Stimulated activated naive B cell treated with anti-CD40 and anti-IgM and Interleukin-4, amounts not matched to agents 10 μg/mL and 1 μg/mL and 100 μg/mL, for 72 hours (primary cell): ENCODE results near the gene GLP2R.

Experiments used
- ATAC-seq, 2 donors: fragments of 150-1000 bp; cut with Tn5 transposase; replicated peaks; 2 replicates each; pipeline ENCODE4 v1.10.0; 2021; ENCODE audit warnings: moderate library complexity in 1 of 2
- DNase-seq: peaks from one replicate; pipeline ENCODE4 v3.0.0; 2021
- H3K27ac Mint-ChIP-seq: one replicate; pipeline ENCODE4 v1.8.0; 2022; ENCODE audit warnings: mild to moderate bottlenecking, mixed read lengths
- H3K27me3 Mint-ChIP-seq, 2 donors: one replicate each; pipeline ENCODE4 v1.8.0; 2022; ENCODE audit warnings: mixed read lengths in 2 of 2
- H3K36me3 Mint-ChIP-seq, 2 donors: one replicate each; pipeline ENCODE4 v1.8.0; 2022; ENCODE audit warnings: mixed read lengths in 2 of 2, mild to moderate bottlenecking in 1 of 2
- H3K4me1 Mint-ChIP-seq, 2 donors: one replicate each; pipeline ENCODE4 v1.8.0; 2022; ENCODE audit warnings: mixed read lengths in 2 of 2, mild to moderate bottlenecking in 1 of 2
- H3K4me3 Mint-ChIP-seq, 2 donors: one replicate each; pipeline ENCODE4 v1.8.0; 2022; ENCODE audit warnings: mild to moderate bottlenecking in 2 of 2, mixed read lengths in 2 of 2, moderate library complexity in 1 of 2
- H3K9me3 Mint-ChIP-seq, 2 donors: one replicate each; pipeline ENCODE4 v1.8.0; 2022; ENCODE audit warnings: mixed read lengths in 2 of 2, mild to moderate bottlenecking in 1 of 2

GLP2R gene

DNA sequence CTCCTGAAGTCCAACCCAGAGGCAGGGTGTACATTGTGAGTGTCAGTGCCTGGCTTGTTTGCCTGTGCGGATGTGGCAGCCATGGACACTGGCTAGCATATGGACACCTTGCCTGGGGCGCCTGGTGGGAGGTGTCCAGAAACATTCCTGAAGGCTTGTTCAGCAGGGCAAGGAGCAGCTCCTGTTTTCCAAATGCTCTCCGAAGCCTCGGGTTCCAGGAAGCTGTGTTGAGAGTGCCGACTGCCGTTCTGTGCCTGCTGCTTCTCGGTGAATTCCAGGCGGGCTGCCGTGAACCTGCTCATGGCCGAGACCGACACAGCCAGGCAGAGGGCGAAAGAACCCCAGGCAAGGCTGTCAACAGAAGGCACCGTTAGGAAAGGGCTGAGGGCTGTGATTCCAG lies 23.4 kb upstream of the GLP2R start:
- no peak for ATAC-seq
- Mint-ChIP-seq H3K4me1 (no peaks in the 10 kb centered on the region), H3K9me3 (peaks cover 3% of the 10 kb centered on the region in 2 donors), H3K27ac (no peak overlapping the region), H3K36me3 (no peaks in the 10 kb centered on the region), H3K27me3 (peaks cover 16 to 21% of the 10 kb centered on the region in 2 donors), H3K4me3 (no peak overlapping the region)
- DNase-seq, result no peak

DNA sequence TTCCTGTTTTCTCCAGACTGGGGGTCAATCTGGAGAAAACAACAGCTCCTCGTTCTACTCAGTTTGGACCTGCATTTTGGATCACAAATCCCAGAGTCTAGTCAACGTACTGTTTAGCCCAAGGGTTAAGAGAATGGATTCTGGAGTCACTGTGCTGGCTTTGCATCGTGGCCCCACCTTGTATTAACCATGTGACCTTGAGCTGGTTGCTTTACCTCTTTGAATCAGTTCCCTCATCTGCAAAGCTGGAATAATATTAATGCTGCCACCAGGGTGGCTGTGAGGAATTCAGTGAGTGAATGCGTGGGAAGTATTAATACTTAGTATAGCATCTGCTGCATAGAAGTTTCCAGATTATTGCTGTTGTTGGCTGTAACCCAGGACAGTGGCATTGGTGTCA lies 23.0 kb upstream of the GLP2R start:
- ATAC-seq, result no peak
- DNase-seq, result no peak
- H3K4me1 Mint-ChIP-seq, result no peaks in the 10 kb centered on the region
- peaks cover 15 to 17% of the 10 kb centered on the region in 2 donors for H3K27me3 Mint-ChIP-seq
- H3K36me3 Mint-ChIP-seq, result no peaks in the 10 kb centered on the region
- peaks cover 3% of the 10 kb centered on the region in 2 donors for H3K9me3 Mint-ChIP-seq
- H3K27ac Mint-ChIP-seq, result no peak overlapping the region
- H3K4me3 Mint-ChIP-seq, result no peak overlapping the region

DNA sequence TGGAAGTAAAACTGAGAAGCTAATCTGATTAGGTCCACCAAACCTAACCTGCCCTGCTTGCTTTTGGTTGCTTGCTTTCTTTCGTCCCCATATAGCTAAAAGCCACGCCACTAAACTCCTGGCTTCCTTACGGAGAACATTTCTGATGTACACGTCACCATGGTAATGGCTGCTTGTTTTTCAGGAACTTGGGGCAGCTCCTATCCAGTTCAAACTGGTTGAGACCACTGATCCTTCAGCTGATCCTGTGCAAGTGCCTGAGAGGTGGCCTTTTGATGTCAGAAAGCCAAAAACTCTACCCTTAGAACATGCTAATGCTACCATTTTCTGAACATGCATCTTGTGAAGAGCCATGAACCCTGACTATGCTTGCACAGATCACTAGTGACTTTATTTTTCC lies 20.0 kb upstream of the GLP2R start:
- no peak for DNase-seq
- Mint-ChIP-seq H3K9me3 (peaks cover 3% of the 10 kb centered on the region in 2 donors), H3K4me3 (no peak overlapping the region), H3K27me3 (peaks cover 4 to 5% of the 10 kb centered on the region in 2 donors), H3K36me3 (no peaks in the 10 kb centered on the region), H3K4me1 (no peaks in the 10 kb centered on the region), H3K27ac (no peak overlapping the region)
- no peak for ATAC-seq

DNA sequence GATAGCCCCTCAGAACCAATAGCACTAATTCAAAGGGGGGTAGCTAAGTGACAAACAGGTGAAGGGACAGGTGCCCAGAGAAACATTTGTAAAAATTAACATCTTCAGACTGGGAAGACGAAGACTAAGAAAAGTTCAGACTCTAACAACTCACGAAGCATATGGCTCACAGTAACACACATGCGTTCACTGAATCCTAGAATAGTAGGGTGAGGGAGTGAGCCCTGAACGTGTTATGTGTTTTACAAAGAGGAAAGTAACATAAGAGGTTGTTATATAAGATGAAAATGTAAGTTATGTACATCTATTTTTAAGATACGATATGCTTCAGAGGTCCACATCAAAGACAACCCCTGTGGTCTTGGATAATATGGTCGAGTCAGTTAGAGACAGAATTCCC lies 19.0 kb upstream of the GLP2R start:
- no peak overlapping the region for H3K27ac Mint-ChIP-seq
- no peak for DNase-seq
- H3K9me3 Mint-ChIP-seq, result peaks cover 3% of the 10 kb centered on the region in 2 donors
- H3K27me3 Mint-ChIP-seq, result peaks cover 4 to 5% of the 10 kb centered on the region in 2 donors
- no peak for ATAC-seq
- no peak overlapping the region for H3K4me3 Mint-ChIP-seq
- no peaks in the 10 kb centered on the region for H3K4me1 Mint-ChIP-seq
- no peaks in the 10 kb centered on the region for H3K36me3 Mint-ChIP-seq

DNA sequence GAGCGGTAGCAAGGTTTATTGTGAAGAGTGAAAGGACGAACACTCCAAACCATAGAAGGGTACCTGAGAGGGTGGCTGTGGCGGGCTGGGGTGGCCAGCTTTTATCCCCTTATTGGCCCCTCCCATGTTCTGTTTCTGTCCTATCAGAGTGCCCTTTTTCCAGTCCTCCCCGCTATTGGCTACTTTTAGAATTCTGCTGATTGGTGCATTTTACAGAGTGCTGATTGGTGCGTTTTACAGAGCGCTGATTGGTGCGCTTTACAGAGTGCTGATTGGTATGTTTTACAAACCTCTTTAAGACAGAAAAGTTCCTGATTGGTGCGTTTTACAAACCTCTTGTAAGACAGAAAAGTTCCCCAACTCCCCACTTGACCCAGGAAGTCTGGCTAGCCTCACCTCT lies 16.3 kb upstream of the GLP2R start:
- no peaks in the 10 kb centered on the region for H3K4me1 Mint-ChIP-seq
- H3K27ac Mint-ChIP-seq, result no peak overlapping the region
- no peak for DNase-seq
- ATAC-seq, result no peak
- peaks cover 3 to 4% of the 10 kb centered on the region in 2 donors for H3K9me3 Mint-ChIP-seq
- no peaks in the 10 kb centered on the region for H3K36me3 Mint-ChIP-seq
- H3K4me3 Mint-ChIP-seq, result no peak overlapping the region
- peaks cover 0 to 4% of the 10 kb centered on the region in 2 donors for H3K27me3 Mint-ChIP-seq

DNA sequence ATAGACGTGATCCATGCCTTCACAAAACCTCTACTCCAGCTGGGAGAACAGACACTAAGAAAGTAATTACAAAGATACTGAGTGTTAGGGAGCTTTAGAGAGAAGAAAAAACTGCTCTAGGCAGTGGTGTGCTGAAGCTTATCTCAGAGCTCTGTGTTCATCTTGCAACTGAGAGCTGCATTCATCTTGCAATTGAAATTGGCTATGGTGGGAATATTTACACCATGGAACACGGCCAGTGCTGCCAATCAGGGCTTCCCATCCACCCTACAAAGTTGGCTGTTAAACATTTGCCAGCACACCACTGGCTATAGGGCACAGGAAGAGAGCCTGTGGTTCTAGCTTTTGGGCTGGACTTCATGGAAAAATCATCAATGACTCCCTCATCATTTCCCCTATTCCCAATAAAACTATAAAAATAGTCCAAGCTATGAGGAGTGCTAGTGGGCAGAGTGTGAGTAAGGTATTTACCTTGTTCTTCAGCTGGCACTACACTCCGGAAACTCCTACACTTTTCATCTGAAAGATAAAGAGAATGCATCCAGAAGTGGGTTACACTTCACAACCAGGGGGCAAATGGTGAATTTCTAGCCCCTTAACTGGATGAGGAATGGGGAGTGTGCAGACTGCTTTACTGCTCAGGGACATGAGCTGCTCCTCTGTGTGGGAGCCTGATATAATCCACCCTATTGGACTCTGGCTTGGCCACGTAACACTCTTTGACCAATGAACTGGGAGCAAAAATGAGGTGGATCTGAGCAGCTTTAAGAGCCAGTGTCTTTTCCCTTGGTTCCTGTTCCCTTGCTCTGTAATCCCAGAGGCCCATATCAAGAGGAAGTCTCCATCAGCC lies 15.4 kb upstream of the GLP2R start:
- Mint-ChIP-seq H3K27me3 (peaks cover 0 to 4% of the 10 kb centered on the region in 2 donors), H3K27ac (no peak overlapping the region), H3K4me1 (no peaks in the 10 kb centered on the region), H3K9me3 (peaks cover 0 to 1% of the 10 kb centered on the region in 2 donors), H3K36me3 (no peaks in the 10 kb centered on the region), H3K4me3 (no peak overlapping the region)
- no peak for DNase-seq
- ATAC-seq, result no peak

DNA sequence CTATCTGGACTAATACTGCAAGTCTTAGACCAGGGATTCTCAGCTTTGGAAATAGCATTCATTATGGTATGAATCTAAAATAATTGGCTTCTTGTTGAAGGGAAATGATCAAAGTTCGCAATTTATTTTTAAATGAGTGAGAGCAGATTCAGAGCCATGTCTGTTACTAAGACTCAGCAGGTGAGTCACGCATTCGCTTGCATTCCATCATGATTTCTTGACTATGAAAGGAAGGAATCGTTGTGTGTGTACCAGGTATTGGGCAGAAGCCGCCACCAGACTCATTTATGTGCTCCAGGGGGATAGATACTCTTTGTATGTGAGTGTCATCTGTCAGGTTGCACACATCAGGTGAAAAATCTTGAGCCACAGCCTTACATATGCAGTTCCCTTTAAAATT lies 14.6 kb upstream of the GLP2R start:
- ATAC-seq, result no peak
- Mint-ChIP-seq H3K36me3 (no peaks in the 10 kb centered on the region), H3K27me3 (peaks cover 0 to 4% of the 10 kb centered on the region in 2 donors), H3K4me3 (no peak overlapping the region), H3K4me1 (no peaks in the 10 kb centered on the region), H3K27ac (no peak overlapping the region), H3K9me3 (peaks cover under 1 to 1% of the 10 kb centered on the region in 2 donors)
- DNase-seq, result no peak

DNA sequence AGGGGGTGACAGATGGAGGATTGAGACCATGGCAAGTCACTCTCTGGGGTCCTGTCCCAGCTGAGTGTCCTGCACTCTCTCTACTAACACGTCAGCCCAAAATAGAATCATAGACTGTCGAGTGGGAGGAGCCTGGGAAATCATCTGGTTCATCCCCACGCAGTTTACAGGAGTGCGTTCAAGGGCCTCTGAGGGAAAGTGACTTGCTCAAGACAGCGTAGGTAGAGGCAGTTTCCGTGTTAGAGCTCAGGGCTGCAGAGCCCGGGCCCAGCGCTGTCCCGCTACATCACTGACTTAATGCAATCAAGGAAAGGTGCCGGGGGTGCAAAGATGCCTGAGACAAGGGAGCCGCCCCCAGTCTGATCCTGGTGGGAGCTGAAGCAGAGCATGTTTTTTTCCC lies 14.2 kb upstream of the GLP2R start:
- H3K27ac Mint-ChIP-seq, result no peak overlapping the region
- H3K9me3 Mint-ChIP-seq, result peaks cover 5 to 6% of the 10 kb centered on the region in 2 donors
- H3K4me1 Mint-ChIP-seq, result peaks cover 0 to 4% of the 10 kb centered on the region in 2 donors

DNA sequence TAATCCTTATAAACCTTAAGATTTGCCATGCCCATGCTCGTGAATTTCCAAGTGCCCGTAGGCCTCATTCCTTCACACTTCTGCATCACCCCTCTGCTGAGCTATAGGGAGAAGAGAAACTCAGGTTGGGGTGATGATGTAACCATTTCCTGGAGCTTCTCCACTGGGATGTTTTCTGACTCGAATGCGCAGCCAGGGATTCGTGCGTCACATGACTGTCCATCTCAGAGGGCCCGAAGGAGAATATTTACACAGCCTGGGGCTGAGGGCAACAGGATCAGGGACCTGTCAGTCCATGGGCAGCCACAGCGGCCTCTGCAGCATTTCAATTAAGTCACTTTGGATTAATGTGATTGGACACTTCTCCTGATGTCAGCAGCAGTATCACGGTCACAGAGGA lies 12.6 kb upstream of the GLP2R start:
- Mint-ChIP-seq H3K27me3 (no peaks in the 10 kb centered on the region), H3K4me1 (peaks cover 0 to 6% of the 10 kb centered on the region in 2 donors), H3K9me3 (peaks cover 6% of the 10 kb centered on the region in 2 donors), H3K36me3 (no peaks in the 10 kb centered on the region), H3K4me3 (no peak overlapping the region), H3K27ac (no peak overlapping the region)
- no peak for DNase-seq
- ATAC-seq, result no peak

More for the DNA sequence above, 14.2 kb upstream of the GLP2R start:
- H3K27me3 Mint-ChIP-seq, result peaks cover 0 to 4% of the 10 kb centered on the region in 2 donors
- ATAC-seq, result no peak
- H3K36me3 Mint-ChIP-seq, result no peaks in the 10 kb centered on the region
- H3K4me3 Mint-ChIP-seq, result no peak overlapping the region
- no peak for DNase-seq

DNA sequence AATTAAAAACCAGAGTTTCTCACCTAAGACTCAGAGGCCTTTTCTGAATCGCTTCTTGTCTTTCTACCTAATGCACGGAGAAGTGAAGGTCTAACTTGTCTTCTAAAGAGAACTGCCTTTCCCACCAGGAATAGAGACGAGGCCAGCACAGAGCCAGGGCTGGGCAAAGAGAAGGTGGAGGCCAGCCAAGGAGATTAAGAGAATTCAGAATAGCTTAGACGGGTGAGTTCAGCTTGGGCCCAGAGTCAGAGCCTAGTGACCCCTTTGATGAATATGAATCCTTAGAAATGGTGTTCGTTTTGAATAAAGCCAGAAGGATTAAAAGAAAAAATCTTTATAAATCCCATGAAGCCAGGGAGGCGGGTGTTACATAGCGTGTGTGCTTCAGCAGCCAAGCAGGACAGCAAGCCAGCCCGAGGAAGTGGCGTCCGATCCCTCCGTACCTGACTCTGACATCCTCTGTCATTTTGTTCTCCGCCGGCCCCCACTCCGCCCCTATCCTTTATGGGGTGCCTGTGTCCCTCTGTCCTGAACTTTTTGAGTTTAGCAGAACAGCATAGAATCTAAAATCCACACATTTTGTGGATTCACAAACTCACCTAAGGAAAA lies 11.3 kb upstream of the GLP2R start:
- peaks cover 0 to 6% of the 10 kb centered on the region in 2 donors for H3K4me1 Mint-ChIP-seq
- H3K36me3 Mint-ChIP-seq, result no peaks in the 10 kb centered on the region
- no peak overlapping the region for H3K4me3 Mint-ChIP-seq
- H3K27ac Mint-ChIP-seq, result no peak overlapping the region
- peaks cover 4 to 6% of the 10 kb centered on the region in 2 donors for H3K27me3 Mint-ChIP-seq
- ATAC-seq (no peak), DNase-seq (no peak)
- peaks cover 6% of the 10 kb centered on the region in 2 donors for H3K9me3 Mint-ChIP-seq

DNA sequence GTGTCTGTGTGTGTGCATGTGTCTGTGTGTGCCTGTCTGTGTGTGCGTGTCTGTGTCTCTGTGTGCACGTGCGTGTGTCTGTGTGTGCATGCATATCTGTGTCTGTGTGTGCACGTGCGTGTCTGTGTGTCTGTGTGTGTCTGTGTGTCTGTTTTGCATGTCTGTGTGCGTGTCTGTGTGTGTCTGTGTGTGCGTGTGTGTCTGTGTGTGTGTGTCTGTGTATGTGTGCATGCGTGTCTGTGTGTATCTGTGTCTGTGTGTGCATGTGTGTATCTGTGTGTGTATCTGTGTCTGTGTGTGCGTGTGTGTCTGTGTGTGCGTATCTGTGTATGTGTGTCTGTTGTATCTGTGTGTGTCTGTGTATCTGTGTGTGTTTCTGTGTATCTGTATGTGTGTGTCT lies 9.3 kb upstream of the GLP2R start:
- Mint-ChIP-seq H3K27me3 (peaks cover 4 to 6% of the 10 kb centered on the region in 2 donors), H3K36me3 (no peaks in the 10 kb centered on the region), H3K4me3 (no peak overlapping the region), H3K27ac (no peak overlapping the region), H3K4me1 (peaks cover 0 to 6% of the 10 kb centered on the region in 2 donors), H3K9me3 (peaks cover 6% of the 10 kb centered on the region in 2 donors)
- ATAC-seq (no peak), DNase-seq (no peak)

DNA sequence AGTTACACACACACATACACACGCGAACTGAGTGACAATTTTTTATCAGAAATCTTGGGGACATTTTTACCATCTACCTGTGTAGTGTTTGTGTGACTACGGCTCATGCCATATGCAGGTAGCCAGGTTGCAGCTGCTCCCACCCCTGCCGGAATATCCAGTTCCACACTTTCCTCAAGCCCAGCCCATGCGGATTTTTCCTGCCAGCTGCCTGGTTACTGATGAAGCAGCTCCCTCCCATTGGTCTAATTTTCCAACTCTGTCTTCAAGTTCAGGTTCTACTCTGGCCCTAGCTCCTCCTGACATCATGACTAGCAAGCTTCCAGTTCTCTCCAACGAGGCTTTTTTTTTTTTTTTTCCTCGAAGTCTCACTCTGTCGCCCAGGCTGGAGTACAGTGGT lies 8.6 kb upstream of the GLP2R start:
- Mint-ChIP-seq H3K27ac (no peak overlapping the region), H3K4me3 (no peak overlapping the region)

DNA sequence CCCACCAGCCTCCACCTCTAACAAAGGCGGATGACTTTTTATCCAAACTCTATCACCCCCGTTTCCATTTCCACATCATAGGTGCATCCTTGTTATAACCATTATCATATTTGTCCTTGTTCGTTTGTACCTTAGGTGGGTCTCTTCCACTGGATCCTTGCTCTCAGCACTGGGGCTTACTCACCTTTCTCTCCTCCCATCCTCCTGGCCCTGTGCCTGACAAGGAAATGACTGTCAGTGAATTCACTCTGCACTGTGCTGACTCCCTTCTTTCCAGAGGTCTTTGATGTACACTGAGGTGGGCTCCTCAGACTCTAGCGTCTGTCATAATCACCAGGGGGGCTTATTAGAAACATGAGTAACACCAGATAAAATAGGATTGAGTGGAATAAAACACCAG lies 7.0 kb upstream of the GLP2R start:
- DNase-seq (no peak), ATAC-seq (no peak)
- Mint-ChIP-seq H3K4me3 (no peak overlapping the region), H3K36me3 (no peaks in the 10 kb centered on the region), H3K4me1 (peaks cover 0 to 6% of the 10 kb centered on the region in 2 donors), H3K27me3 (peaks cover 13 to 18% of the 10 kb centered on the region in 2 donors), H3K27ac (no peak overlapping the region), H3K9me3 (peaks cover 8 to 10% of the 10 kb centered on the region in 2 donors)

More for the DNA sequence above, 8.6 kb upstream of the GLP2R start:
- Mint-ChIP-seq H3K27me3 (peaks cover 7 to 10% of the 10 kb centered on the region in 2 donors), H3K9me3 (peaks cover 6% of the 10 kb centered on the region in 2 donors), H3K36me3 (no peaks in the 10 kb centered on the region), H3K4me1 (peaks cover 0 to 6% of the 10 kb centered on the region in 2 donors)
- ATAC-seq (no peak), DNase-seq (no peak)

DNA sequence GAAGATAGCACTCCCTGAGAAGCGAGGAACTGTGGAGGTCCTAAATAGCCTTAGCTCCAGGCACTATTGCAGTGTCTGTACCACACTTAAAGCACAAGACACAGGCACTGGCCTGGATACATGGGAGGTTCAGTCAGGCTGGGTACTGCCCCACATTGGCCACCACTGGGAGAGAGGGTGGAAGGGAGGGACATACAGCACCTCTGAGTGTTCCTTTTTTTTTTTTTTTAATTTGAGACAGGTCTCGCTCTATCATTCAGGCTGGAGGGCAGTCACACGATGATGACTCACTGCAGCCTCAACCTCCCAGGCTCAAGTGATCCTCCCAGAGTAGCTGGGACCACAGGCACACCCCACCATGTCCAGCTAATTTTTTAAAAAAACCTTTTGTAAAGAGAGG lies 5.3 kb upstream of the GLP2R start:
- Mint-ChIP-seq H3K27ac (no peak overlapping the region), H3K4me3 (no peak overlapping the region), H3K27me3 (peaks cover 13 to 27% of the 10 kb centered on the region in 2 donors), H3K9me3 (peaks cover 8 to 10% of the 10 kb centered on the region in 2 donors), H3K4me1 (peaks cover 0 to 6% of the 10 kb centered on the region in 2 donors), H3K36me3 (no peaks in the 10 kb centered on the region)
- DNase-seq (no peak), ATAC-seq (no peak)

DNA sequence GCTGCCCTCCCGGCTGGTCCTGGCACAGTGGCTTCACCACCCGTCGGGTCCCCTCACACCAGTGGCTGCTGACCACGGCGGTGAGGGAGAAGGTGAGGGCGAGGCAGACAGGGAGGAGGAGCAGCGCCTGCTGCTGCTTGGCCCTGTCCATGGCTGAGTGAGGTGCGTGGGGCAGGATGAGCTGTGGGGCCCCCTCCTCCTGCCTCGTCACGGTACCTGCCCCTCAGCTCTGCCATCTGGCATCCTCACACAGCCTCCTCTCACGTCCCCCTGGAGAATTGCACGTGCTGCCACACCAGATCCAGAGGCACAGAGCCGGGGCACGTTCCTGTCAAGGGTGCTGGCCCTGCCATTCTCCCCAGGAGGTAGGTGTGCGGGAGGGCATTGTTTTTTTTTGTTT lies 3.8 kb upstream of the GLP2R start, which contains the start of gene GSG1L2:
TSS of gene GSG1L2 (minus strand) at position 159 of the 400 bp plus-strand sequence. CDS start at position 151, 8 bp downstream.
- ATAC-seq (no peak), DNase-seq (no peak)
- Mint-ChIP-seq H3K27me3 (peaks cover 13 to 33% of the 10 kb centered on the region in 2 donors), H3K9me3 (peaks cover 3 to 4% of the 10 kb centered on the region in 2 donors), H3K4me3 (no peak within 1 kb of the TSS), H3K36me3 (no peaks in the 10 kb centered on the region), H3K27ac (no peak within 1 kb of the TSS), H3K4me1 (no peaks in the 10 kb centered on the region)
